HepG2 (cell line): Measurements from ENCODE around the gene STARD5. TPM values are rescaled to one million over a fixed set of nuclear protein-coding genes. Genes with fewer than 3 reads are reported as not detected.

Experiments used
- ARNT ChIP-seq: fragments of 450-650 bp; IDR thresholded peaks from 2 replicates; pipeline ENCODE4 v1.6.1; 2017
- HNF1B ChIP-seq: sonication (generic); formaldehyde crosslinking; IDR thresholded peaks from 2 replicates; pipeline ENCODE4 v1.5.1; 2020; ENCODE audit warnings: mild to moderate bottlenecking, moderate library complexity, missing genetic modification reagents
- HNRNPK ChIP-seq: fragments of 200-400 bp; formaldehyde crosslinking; IDR thresholded peaks from 2 replicates; pipeline ENCODE4 v1.6.1; 2018; ENCODE audit warnings: low read length, low read depth, moderate library complexity, mild to moderate bottlenecking; ENCODE audit not compliant: poor library complexity, severe bottlenecking
- HNRNPLL ChIP-seq: fragments of 200-400 bp; formaldehyde crosslinking; IDR thresholded peaks from 2 replicates; pipeline ENCODE4 v1.6.1; 2017; ENCODE audit warnings: mild to moderate bottlenecking, low read depth, low read length; ENCODE audit not compliant: poor library complexity, severe bottlenecking
- NFATC3 ChIP-seq: sonication (generic); formaldehyde crosslinking; IDR thresholded peaks from 2 replicates; pipeline ENCODE4 v1.5.1; 2020; ENCODE audit warnings: mild to moderate bottlenecking, missing genetic modification reagents
- SOX6 ChIP-seq, 2 experiments: fragments of 450-650 bp in 1 of 2; sonication (generic) in 1 of 2; formaldehyde crosslinking in 1 of 2; IDR thresholded peaks; 2 replicates each; pipeline versions ENCODE4 v1.4.0 to v1.6.1; 2017 to 2020; ENCODE audit warnings: antibody characterized with exemption in 1 of 2, mild to moderate bottlenecking in 1 of 2, missing genetic modification reagents in 1 of 2
- ZNF550 ChIP-seq: sonication (generic); formaldehyde crosslinking; IDR thresholded peaks from 2 replicates; pipeline ENCODE4 v1.4.0; 2020; ENCODE audit warnings: mild to moderate bottlenecking, missing genetic modification reagents, borderline replicate concordance
- ZNF687 ChIP-seq: sonication (generic); formaldehyde crosslinking; IDR thresholded peaks from 2 replicates; pipeline ENCODE4 v1.5.1; 2020; ENCODE audit warnings: mild to moderate bottlenecking, missing genetic modification reagents, moderate library complexity
- ZNF75D ChIP-seq: sonication (generic); formaldehyde crosslinking; IDR thresholded peaks from 2 replicates; pipeline ENCODE4 v1.8.1; 2023; ENCODE audit warnings: missing genetic modification reagents, mild to moderate bottlenecking, borderline replicate concordance
- ZSCAN31 ChIP-seq: sonication (generic); formaldehyde crosslinking; IDR thresholded peaks from 2 replicates; pipeline ENCODE4 v1.5.0; 2020; ENCODE audit warnings: low read depth, mild to moderate bottlenecking, missing genetic modification reagents
- polyA plus RNA-seq, 8 experiments: library from polyadenylated mRNA; depleted of rRNA in 3 of 8; stranded (reverse) in 7 of 8; unstranded in 1 of 8; fragments of >200 nt; fragmentation: Illumina TruSeq in 4 of 8; extraction: Trizol in 4 of 8; gene quantifications; 2 replicates each; pipeline versions ENCODE4 v1.2.1 to v1.2.3, GENCODE V29; 2011 to 2016; ENCODE audit warnings: low read depth in 4 of 8, missing spikeins in 1 of 8, mixed read lengths in 1 of 8; ENCODE audit not compliant: insufficient read depth in 1 of 8
- total RNA-seq, 5 experiments: library from RNA; depleted of rRNA; stranded (reverse); fragments of >200 nt; fragmentation: Illumina TruSeq; extraction: Trizol; gene quantifications; 2 replicates each; pipeline ENCODE4 v1.2.3, GENCODE V29; 2016; ENCODE audit warnings: low read depth in 1 of 5
- TF ChIP-seq, protein P1 (sequence below): sonication (generic); formaldehyde crosslinking; IDR thresholded peaks from 2 replicates; pipeline ENCODE4 v1.4.0; 2020; ENCODE audit warnings: missing genetic modification reagents, borderline replicate concordance
- TF ChIP-seq, protein P2 (sequence below), 2 experiments: sonication (generic) in 1 of 2; formaldehyde crosslinking in 1 of 2; IDR thresholded peaks; 2 replicates each; pipeline versions ENCODE4 v1.6.1 to v1.9.0; 2014 to 2022; ENCODE audit warnings: antibody characterized with exemption in 1 of 2, borderline replicate concordance in 1 of 2, inconsistent platforms in 1 of 2, low read depth in 1 of 2, missing genetic modification reagents in 1 of 2

Gene STARD5
- total and polyA plus RNA-seq, 2 of the 13 experiments (the other 11 are each of a cell fraction or from before 2014, with no cell fraction given): 3.1 to 3.5 TPM

GRCh38 chr15:81323944-81324881 is at the start of gene STARD5 (continued):
- TF ChIP-seq, protein P1, sequence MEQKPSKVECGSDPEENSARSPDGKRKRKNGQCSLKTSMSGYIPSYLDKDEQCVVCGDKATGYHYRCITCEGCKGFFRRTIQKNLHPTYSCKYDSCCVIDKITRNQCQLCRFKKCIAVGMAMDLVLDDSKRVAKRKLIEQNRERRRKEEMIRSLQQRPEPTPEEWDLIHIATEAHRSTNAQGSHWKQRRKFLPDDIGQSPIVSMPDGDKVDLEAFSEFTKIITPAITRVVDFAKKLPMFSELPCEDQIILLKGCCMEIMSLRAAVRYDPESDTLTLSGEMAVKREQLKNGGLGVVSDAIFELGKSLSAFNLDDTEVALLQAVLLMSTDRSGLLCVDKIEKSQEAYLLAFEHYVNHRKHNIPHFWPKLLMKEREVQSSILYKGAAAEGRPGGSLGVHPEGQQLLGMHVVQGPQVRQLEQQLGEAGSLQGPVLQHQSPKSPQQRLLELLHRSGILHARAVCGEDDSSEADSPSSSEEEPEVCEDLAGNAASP (CRISPR knock-in tag): no peak; the same call in 1 of the 2 replicates
- TF ChIP-seq ZNF687 (peak; percentile 88), HNRNPK (no peak), HNRNPLL (peak; percentile 73), NFATC3 (CRISPR knock-in tag) (no peak), ZNF550 (CRISPR knock-in tag) (no peak), SOX6 (IDR thresholded peaks at IDR 0.05) (no peak), SOX6 (CRISPR knock-in tag; IDR thresholded peaks at IDR 0.05) (0 out of 2 replicates have a peak, but pooled peaks have one; percentile 26), ARNT (no peak), ZSCAN31 (no peak), ZNF75D (no peak), HNF1B (CRISPR knock-in tag) (peak; percentile 61)
- TF ChIP-seq, protein P2, sequence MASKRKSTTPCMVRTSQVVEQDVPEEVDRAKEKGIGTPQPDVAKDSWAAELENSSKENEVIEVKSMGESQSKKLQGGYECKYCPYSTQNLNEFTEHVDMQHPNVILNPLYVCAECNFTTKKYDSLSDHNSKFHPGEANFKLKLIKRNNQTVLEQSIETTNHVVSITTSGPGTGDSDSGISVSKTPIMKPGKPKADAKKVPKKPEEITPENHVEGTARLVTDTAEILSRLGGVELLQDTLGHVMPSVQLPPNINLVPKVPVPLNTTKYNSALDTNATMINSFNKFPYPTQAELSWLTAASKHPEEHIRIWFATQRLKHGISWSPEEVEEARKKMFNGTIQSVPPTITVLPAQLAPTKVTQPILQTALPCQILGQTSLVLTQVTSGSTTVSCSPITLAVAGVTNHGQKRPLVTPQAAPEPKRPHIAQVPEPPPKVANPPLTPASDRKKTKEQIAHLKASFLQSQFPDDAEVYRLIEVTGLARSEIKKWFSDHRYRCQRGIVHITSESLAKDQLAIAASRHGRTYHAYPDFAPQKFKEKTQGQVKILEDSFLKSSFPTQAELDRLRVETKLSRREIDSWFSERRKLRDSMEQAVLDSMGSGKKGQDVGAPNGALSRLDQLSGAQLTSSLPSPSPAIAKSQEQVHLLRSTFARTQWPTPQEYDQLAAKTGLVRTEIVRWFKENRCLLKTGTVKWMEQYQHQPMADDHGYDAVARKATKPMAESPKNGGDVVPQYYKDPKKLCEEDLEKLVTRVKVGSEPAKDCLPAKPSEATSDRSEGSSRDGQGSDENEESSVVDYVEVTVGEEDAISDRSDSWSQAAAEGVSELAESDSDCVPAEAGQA (IDR thresholded peaks at IDR 0.05; ENCODE audit: low read depth): 0 out of 2 replicates have a peak, but pooled peaks have one; percentile 4
- TF ChIP-seq, protein P2 (CRISPR knock-in tag; IDR thresholded peaks at IDR 0.05; ENCODE audit: borderline replicate concordance): no peak
